NCI-H82 treated with DMSO at 0.1 percent for 48 hours (cell line): ENCODE results near the gene ZG16B.

Experiments
- DNase-seq: peaks from one replicate; lab custom pipeline; 2025; ENCODE audit not compliant: unreplicated experiment; lab: John Stamatoyannopoulos, UW

The ZG16B gene

GRCh38 chr16:2804728-2805127, 25.4 kb upstream of the ZG16B start:
- no peak for DNase-seq

GRCh38 chr16:2806286-2806685, 23.8 kb upstream of the ZG16B start:
- DNase-seq = no peak

- no peak for DNase-seq
Observed at GRCh38 chr16:2808181-2808580, 21.9 kb upstream of the ZG16B start.

DNA sequence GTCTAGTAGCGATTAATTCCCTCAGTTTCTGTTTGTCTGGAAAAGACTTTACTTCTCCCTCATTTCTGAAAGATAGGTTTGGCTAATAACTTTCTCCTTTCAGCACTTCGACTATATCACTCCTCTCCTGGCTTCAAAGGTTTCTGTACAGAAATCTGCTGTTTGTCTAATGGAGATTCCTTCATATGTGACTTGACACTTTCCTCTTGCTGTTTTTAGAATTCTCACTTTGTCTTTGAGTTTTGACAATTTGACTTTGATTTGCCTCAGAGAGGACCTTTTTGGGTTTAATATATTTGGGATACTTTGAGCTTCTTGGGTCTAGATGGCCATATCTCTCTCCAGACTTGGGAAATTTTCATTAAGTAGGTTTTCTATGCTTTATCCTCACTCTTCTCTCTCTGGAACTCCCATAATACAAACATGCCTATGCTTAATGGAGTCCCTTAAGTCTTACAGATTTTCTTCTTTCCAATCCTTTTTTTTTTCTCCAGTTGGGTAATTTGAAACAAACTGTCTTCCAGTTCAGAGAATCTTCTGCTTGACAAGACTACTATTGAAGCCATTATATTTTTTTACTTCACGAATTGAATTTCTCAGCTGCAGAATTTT, 20.8 kb upstream of the ZG16B start:
- DNase-seq = no peak

DNA sequence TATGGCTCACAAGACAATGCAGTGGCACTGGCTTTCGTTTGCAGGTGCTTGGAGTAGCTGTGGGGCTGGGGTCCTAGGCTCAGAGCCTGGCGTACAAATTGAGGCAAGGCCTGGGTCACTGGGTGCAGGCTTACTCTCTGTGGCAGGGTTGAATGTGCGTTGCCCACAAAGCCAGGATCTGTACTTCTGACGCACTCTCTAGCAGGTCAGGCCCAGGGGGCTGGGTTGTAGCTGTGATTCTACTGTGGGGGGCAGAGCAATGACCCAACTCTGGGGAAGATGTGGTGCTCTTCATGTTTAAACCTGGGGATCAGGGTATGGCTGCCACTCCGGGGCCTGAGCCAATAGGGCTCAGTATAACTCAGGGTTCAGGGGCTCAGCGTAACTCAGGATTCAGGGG, 19.5 kb upstream of the ZG16B start:
- DNase-seq = no peak

DNA sequence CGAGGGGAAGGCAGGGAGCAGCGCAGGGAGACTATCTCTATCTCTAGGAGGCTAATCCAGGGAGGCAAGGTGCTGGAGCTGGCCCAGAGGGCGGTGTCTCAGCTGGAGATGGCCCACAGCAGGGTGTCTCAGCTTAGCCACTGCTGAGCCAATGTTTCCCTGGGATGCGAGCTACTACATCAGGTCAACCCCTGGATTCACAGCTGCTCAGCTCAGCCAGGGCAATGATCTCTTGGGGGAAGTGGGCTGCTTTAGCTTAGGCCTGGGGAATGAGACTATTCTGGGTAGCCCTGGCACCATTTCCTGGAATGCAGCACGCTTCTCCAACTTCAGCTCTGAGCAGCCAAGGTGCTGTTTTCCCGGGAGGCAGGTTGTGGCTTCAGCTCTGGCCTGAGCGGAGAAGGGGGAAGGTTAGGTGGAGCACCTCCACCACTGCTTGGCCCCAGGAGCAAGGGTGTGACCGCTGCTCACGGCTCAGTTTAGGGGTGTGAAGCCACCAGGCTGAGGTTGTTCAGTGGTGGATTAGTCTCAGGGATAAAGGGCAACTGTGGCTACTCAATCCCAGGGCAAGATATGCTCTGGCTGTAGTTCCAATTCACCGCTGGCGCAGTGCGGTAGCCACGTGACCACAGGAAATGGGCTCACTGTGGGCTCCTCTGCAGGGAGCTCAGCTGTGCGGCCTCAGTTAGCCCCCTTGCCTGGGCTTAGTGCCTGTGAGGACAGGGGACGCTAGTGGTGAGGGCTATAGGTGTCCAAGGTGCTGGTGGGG, 18.2 kb upstream of the ZG16B start:
- DNase-seq = peak; percentile 14

DNA sequence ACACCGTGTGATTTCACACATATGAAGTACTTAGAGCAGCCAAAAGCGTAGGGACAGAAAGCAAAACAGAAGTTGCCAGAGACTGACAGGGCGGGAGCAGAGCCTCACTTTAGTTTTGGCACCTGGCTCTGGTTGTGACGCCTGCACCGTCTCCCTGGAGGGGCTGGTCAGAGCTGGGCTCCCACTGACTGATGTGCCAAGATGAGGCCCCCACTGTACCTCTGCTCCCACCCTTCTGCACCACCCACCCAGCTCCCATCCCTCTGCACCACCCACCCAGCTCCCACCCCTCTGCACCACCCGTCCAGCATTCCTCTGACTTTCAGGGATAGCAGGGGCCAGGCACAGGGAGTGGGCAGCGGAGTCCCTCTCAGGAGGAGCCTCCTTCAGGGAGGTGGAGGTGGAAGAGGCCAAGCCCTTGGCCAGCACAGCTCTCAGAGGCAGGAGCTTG, 16.3 kb upstream of the ZG16B start:
- no peak for DNase-seq

GRCh38 chr16:2814551-2815298, 15.4 kb upstream of the ZG16B start:
- DNase-seq = no peak

DNA sequence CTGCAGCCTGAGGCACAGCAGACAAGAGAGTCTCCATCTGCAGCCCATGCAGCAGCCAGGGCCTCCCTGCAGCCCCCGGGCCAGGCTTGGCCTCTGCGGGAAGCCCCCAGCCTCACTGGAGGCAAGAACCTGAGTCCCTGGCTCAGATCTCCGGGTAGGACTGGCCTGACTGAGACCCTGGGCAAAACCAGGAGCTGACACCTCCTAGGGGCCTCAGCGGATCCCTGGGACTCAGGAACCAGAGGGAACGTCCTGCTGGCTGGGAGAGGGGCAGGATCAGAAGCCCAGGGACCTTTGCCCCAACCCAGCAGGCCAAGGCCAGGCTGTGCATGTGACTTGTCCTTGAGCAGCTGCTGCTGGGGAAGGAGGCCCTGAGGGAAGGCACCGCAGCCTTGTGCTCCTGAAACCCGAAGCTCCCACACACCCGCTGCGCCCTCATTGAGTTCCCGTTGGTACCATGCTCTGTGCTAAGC, 14.8 kb upstream of the ZG16B start:
- DNase-seq = no peak

GRCh38 chr16:2816751-2817339, 13.3 kb upstream of the ZG16B start, which contains the start of gene PRSS21:
TSS of gene PRSS21 (plus strand) at chr16:2817237. CDS start at chr16:2817269, 32 bp downstream.
- no peak for DNase-seq

DNA sequence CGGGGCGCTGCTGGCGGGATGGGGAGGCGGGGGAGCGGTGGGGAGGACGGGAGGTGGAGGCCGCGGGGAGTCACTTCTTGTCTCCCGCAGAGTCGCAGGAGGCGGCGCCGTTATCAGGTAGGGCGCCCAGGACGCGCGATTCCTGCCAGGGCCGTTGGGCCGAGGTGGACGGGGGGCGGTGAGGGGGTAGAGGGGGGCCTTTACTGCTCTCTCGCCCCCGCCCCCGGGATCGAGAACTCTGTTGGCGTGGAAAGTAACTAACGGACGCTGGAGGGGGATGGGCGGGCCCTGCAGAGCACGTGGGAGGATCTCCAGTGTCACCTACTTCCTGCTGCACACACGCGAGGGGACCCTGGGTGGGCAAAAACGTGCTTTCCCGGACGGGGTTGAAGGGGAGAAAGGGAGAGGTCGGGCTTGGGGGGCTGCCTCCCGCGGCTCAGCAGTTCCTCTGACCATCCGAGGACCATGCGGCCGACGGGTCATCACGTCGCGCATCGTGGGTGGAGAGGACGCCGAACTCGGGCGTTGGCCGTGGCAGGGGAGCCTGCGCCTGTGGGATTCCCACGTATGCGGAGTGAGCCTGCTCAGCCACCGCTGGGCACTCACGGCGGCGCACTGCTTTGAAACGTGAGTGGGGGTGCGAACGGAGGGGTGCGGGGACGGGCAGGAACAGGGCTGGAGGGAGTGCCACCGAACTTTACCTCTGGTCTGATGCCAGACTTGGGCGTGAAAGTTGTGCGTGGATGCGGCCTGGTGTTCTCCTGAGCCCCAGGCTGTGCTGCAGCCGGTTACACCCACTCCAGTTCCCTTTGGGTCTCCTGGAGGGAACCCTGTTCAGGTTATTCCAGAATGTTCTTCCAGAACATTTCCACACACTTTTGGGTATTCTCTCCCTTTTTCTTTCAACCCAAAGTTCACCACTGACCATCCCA, 12.5 kb upstream of the ZG16B start:
- no peak for DNase-seq

DNA sequence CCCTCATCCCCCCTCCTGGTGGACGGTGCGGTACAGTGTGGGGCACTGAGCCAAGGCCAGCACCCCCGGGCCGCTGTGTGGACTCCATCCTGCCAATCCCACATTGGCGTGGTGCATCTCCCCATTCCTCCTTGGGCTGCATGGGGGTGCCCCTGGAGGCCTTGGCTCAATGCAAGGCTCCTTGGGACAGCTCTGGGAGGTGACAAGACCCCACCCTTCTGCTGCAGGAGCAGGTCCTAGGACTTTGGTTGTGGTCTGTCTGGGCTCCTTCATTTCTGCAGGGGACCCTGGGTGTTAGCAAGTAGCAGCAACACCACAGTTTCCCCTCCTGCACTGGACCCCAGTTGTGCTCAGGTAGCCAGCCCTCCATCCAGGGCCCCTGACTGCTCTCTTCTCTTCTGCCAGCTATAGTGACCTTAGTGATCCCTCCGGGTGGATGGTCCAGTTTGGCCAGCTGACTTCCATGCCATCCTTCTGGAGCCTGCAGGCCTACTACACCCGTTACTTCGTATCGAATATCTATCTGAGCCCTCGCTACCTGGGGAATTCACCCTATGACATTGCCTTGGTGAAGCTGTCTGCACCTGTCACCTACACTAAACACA, 11.7 kb upstream of the ZG16B start:
- DNase-seq = no peak

- no peak for DNase-seq
Observed at GRCh38 chr16:2819179-2819938, 10.7 kb upstream of the ZG16B start.

- no peak for DNase-seq
Observed at GRCh38 chr16:2819939-2820835, 9.9 kb upstream of the ZG16B start.

- DNase-seq = no peak
Observed at GRCh38 chr16:2820836-2821486, 9.1 kb upstream of the ZG16B start.

- no peak for DNase-seq
Observed at GRCh38 chr16:2821487-2822157, 8.5 kb upstream of the ZG16B start.

- no peak for DNase-seq
Observed at GRCh38 chr16:2822158-2822495, 8.0 kb upstream of the ZG16B start.
